IPS-NIHi11 (cell line): ENCODE data around the gene FGFRL1.
"Not testable (repeated sequence)": the region's sequence is repeated elsewhere in the genome, so short reads cannot be mapped to it uniquely, and the experiment has no call there.

ENCODE experiments used
- DNase-seq: peaks from one replicate; pipeline ENCODE4 v3.0.0; 2012; ENCODE audit warnings: mixed read lengths, low spot score

The FGFRL1 gene

GRCh38 chr4:992297-993110, 18.9 kb upstream of the FGFRL1 start:
- no peak for DNase-seq

GRCh38 chr4:993111-994029, 18.1 kb upstream of the FGFRL1 start, which contains the start of gene SLC26A1:
SLC26A1 (minus strand) TSS chr4:993404; CDS start chr4:991703, 1,701 bp downstream.
- DNase-seq: no peak

- no peak for DNase-seq
Observed at GRCh38 chr4:995311-996026, 16.0 kb upstream of the FGFRL1 start.

GRCh38 chr4:996030-996996, 15.1 kb upstream of the FGFRL1 start:
- DNase-seq: no peak

- DNase-seq: no peak
Observed at GRCh38 chr4:996997-997374, 14.4 kb upstream of the FGFRL1 start.

GRCh38 chr4:997375-998071, 13.9 kb upstream of the FGFRL1 start:
- peak; percentile 75 for DNase-seq

- DNase-seq: no peak
Observed at GRCh38 chr4:998096-998691, 13.2 kb upstream of the FGFRL1 start.

GRCh38 chr4:999240-999863, 12.1 kb upstream of the FGFRL1 start:
- not testable (repeated sequence) for DNase-seq

- DNase-seq: no peak
Observed at GRCh38 chr4:999882-1000425, 11.5 kb upstream of the FGFRL1 start.

- no peak for DNase-seq
Observed at GRCh38 chr4:1000686-1001260, 10.7 kb upstream of the FGFRL1 start.

- DNase-seq: no peak
Observed at GRCh38 chr4:1001561-1002130, 9.8 kb upstream of the FGFRL1 start.

GRCh38 chr4:1002131-1002630, 9.2 kb upstream of the FGFRL1 start:
- no peak for DNase-seq

GRCh38 chr4:1002631-1003251, 8.7 kb upstream of the FGFRL1 start:
- no peak for DNase-seq

- no peak for DNase-seq
Observed at GRCh38 chr4:1003271-1004070, 8.0 kb upstream of the FGFRL1 start.

- no peak for DNase-seq
Observed at GRCh38 chr4:1004071-1004418, 7.4 kb upstream of the FGFRL1 start.

GRCh38 chr4:1004557-1005485, 6.6 kb upstream of the FGFRL1 start:
- DNase-seq: no peak
